22Rv1 (cell line): ENCODE results near the gene FYN.

Experiments
- H3K27ac ChIP-seq: fragments of 450-650 bp; 2 replicates; pipeline ENCODE4 v1.5.1; 2017
- ZFX ChIP-seq: fragments of 450-650 bp; IDR thresholded peaks from 2 replicates; pipeline ENCODE4 v1.6.1; 2017; ENCODE audit warnings: antibody characterized with exemption, borderline replicate concordance
- TF ChIP-seq, protein P1 (sequence below): fragments of 450-650 bp; IDR thresholded peaks from 2 replicates; pipeline ENCODE4 v1.5.1; 2017; ENCODE audit warnings: mild to moderate bottlenecking

Gene FYN

DNA sequence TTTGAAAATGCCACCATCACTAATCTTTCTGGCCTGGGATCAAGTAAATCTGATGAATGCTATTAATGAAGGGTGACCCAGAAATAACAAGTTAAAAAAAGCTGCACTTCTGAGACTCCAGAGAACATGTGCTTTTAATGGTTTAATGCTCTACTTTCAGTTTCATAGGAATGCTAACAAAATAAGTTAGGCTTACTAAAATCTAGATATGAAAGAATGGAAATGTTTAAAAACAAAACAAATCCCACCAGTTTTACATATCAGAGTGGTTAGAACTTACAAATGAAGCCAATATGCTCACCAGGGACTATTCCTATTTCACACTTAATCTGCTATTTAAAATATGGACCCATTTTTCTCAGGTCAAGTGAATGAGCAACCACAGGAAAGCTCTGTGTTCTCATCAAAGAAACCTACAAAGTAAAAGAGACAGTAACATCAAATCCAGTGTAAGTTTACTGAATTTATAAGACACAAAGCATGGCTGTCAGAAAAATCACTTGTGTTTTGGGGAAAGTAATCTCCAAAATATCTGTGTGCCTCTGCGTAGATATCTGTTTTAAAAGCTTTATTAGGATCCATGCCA is 40.3 kb downstream of the FYN start:
- no peak overlapping the region for H3K27ac ChIP-seq
- no peak for TF ChIP-seq ZFX
- TF ChIP-seq, protein P1, sequence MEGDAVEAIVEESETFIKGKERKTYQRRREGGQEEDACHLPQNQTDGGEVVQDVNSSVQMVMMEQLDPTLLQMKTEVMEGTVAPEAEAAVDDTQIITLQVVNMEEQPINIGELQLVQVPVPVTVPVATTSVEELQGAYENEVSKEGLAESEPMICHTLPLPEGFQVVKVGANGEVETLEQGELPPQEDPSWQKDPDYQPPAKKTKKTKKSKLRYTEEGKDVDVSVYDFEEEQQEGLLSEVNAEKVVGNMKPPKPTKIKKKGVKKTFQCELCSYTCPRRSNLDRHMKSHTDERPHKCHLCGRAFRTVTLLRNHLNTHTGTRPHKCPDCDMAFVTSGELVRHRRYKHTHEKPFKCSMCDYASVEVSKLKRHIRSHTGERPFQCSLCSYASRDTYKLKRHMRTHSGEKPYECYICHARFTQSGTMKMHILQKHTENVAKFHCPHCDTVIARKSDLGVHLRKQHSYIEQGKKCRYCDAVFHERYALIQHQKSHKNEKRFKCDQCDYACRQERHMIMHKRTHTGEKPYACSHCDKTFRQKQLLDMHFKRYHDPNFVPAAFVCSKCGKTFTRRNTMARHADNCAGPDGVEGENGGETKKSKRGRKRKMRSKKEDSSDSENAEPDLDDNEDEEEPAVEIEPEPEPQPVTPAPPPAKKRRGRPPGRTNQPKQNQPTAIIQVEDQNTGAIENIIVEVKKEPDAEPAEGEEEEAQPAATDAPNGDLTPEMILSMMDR, result no peak

DNA sequence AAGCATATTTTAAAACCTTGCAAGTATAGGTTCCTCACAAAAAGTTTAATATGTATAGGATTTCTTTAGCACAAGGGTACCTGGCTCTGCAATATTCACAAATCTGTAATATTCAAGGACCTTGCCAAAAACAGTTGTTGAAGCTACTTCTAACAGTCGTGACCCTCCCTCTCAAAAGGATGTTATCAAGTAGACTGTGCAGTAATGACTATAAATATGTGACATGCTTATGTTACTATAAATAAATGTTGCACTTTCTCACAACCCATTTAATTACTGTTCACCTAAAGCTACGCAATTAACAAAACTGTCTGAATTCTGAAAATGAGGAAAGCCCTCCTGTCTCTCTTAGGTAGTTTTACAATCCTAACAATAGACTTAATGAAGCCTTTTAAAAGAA is 41.8 kb downstream of the FYN start:
- H3K27ac ChIP-seq, result no peak overlapping the region
- no peak for TF ChIP-seq ZFX
- TF ChIP-seq, protein P1, result no peak

DNA sequence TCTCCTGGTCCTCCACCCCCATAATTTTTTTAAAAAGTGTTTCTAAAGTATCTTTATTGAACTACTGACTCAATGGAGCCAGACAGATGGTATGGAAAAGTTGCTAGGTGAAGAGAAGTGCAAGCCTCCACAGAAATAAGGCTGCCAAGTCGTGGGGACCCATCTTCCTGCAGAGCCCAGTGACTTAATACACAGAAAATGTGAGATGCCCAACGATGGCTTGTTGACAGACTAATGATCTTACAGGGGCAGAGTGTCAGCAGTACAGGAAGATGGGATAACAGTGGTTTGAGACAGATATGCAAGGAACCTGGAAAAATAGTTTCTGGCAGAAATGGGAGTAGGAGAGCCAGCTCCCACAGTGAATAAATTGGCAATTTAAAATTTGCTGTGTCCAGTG is 43.3 kb downstream of the FYN start:
- no peak for TF ChIP-seq ZFX
- TF ChIP-seq, protein P1, result no peak
- H3K27ac ChIP-seq, result no peak overlapping the region

DNA sequence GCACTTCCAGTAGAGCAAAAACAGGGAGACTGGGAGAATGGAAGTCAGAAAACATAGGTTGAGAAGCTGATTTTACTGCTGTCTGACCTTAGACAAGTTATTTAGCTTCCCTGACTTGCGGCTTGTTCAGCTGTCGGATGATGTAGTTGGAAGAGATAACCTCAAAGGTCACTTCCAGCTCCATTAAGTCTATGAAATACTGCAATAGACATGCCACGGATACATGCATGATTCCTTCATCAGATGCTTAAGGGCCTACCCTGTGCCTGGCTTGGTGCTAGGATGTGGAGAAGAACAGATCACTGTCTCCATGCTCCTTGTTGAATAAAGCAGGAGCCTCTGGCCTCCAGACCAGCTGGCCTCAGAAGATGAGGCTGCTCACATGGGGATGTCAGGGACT is 43.7 kb downstream of the FYN start:
- TF ChIP-seq, protein P1, result no peak
- TF ChIP-seq ZFX, result no peak
- H3K27ac ChIP-seq, result no peak overlapping the region

DNA sequence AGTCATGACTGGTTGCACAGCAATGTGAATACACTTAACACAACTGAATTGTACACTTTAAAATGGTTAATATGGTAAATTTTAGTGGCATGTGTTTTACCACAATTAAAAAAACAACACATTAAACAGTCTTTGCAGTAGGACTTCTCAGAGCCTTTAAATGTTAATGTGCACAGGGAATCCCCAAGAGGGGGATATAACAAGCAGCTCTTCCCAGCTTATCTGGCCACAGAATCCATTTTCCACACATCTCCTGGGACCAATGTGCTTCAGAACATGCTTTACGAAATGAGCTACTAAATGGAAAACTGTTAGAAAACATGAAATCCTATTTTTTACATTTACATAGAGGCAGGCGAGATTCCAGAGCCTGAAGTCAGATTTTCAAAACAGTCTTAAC is 44.4 kb downstream of the FYN start:
- no peak for TF ChIP-seq ZFX
- TF ChIP-seq, protein P1, result no peak
- no peak overlapping the region for H3K27ac ChIP-seq

DNA sequence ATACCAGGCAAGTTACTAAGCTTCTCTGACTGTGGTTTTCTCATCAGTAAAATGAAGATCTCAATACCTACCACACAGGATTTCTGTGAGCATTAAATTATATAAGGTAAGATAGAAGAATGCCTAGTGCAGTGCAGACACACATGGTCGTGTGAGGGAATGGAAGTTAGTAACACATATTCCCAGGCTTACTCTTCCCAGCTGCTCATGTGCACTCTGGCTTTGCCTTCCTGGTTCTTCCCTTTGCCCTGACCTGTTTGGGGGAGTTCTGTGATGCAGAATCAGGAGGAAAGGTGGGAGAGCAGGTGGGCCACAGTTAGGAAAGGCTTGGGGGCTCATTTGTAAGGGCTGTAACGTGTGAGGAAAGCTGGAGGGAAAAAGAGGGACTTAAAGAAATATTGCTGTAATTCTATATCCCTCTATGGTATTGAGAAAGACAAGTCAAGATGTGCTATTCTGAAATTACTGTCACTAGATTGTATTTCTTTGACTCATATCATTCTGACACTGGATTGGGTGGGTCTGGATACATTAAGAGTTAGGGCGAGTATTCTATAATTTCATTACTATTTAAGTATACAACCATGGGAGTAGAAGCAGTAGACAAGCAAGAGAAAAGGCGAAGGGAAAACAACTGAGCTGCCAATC is 47.7 kb downstream of the FYN start:
- TF ChIP-seq, protein P1, result no peak
- TF ChIP-seq ZFX, result no peak

DNA sequence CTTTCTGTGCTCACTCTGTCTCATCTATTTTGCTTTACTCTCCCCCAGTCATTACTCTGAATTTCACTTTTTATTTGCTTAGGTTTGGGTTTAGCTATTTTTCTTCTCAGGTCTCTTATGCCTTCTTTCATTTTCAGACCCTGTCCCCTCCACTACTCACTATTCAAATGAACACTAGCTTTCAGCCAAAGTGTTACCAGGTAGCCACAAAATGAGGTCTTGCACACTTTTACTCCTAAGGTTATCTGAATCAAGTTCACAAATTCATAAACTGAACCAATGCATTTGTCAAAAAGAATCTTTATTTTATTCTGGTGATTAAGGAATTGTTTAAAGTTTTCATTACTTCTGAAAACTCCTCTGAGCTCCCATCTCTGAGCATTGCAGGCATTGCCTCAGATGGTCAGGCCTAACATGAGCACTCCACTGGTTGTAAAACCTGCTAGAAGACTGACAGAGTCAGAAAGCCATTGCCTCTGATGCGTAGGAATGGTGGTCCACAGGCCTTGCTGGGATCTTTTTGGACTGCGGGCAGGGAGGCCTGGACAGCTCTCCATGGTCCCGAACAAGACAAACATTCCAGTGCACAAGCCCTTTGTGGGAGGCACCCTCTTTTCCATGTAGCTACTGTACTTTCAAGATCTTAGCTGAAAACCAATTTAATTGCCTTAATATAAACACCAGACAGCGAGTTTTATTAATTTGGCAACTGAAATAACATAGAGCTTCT is 48.5 kb downstream of the FYN start:
- no peak overlapping the region for H3K27ac ChIP-seq
- no peak for TF ChIP-seq ZFX
- TF ChIP-seq, protein P1, result no peak

More for the DNA sequence above, 47.7 kb downstream of the FYN start:
- H3K27ac ChIP-seq, result no peak overlapping the region
